MM.1S (cell line): ENCODE data around the gene HMGCS1.

Source experiments
- EZH2 ChIP-seq: fragments of 300-600 bp; sonication (generic); optimal IDR thresholded peaks from 2 replicates; pipeline ENCODE3; 2017; ENCODE audit warnings: low read depth, mild to moderate bottlenecking, antibody characterized with exemption, low read length, mixed read lengths
- EZH2phosphoT487 ChIP-seq: fragments of 300-600 bp; sonication (generic); IDR thresholded peaks from 2 replicates; pipeline ENCODE4 v1.6.1; 2018; ENCODE audit warnings: antibody characterized with exemption, low read length
- TF ChIP-seq, protein P1 (sequence below): fragments of 300-600 bp; sonication (generic); IDR thresholded peaks from 2 replicates; pipeline ENCODE4 v1.5.1; 2016; ENCODE audit warnings: antibody characterized with exemption, low read length, mixed read lengths

DNA sequence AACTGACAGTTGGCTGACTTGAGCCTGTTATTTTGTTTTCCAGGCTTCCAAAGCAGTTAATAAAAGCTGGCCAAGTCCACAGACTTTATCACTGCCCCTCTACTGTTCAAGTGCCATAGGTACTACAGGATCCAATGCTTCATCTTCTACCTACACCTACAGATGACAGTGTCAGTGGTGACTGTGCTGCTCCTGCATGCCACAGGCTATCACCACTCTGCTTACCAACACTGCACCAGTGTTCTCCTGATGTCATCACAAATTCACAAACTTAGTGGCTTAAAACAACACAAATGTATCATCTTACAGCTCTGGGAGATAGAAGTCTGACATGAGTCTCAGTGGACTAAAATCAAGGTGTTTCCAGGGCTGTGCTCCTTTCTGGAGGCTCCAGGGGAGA is 26.6 kb downstream of the HMGCS1 start:
- TF ChIP-seq, protein P1, sequence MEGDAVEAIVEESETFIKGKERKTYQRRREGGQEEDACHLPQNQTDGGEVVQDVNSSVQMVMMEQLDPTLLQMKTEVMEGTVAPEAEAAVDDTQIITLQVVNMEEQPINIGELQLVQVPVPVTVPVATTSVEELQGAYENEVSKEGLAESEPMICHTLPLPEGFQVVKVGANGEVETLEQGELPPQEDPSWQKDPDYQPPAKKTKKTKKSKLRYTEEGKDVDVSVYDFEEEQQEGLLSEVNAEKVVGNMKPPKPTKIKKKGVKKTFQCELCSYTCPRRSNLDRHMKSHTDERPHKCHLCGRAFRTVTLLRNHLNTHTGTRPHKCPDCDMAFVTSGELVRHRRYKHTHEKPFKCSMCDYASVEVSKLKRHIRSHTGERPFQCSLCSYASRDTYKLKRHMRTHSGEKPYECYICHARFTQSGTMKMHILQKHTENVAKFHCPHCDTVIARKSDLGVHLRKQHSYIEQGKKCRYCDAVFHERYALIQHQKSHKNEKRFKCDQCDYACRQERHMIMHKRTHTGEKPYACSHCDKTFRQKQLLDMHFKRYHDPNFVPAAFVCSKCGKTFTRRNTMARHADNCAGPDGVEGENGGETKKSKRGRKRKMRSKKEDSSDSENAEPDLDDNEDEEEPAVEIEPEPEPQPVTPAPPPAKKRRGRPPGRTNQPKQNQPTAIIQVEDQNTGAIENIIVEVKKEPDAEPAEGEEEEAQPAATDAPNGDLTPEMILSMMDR = no peak
- no peak for TF ChIP-seq EZH2phosphoT487
- no peak for TF ChIP-seq EZH2
